HepG2 (cell line): ENCODE results near the gene VSTM2A. TPM values are rescaled to one million over a fixed set of nuclear protein-coding genes. Genes with fewer than 3 reads are reported as not detected.

ENCODE experiments used
- ATAC-seq: fragments of 200-7000 bp; cut with Tn5 transposase; 3 replicates; pipeline ENCODE4 v1.9.1; 2020; ENCODE audit warnings: mild to moderate bottlenecking, moderate library complexity
- BruUV-seq: library from RNA; stranded (reverse); fragments of 400-500 nt; replicated peaks from 2 replicates; lab custom pipeline; 2021; lab: Mats Ljungman, UMichigan
- CTCF ChIA-PET: fragments of 300-600 bp; formaldehyde crosslinking; extraction: SDS; loops from one replicate; lab custom pipeline; 2021; ENCODE audit warnings: low total read pairs, inconsistent platforms, low intra/inter-chr PET ratio; lab: Yijun Ruan, JAX
- POLR2A ChIA-PET: fragments of 350-600 bp; sonication (Branson Sonifier 250); formaldehyde crosslinking; loops from one replicate; lab custom pipeline; 2020; ENCODE audit warnings: antibody characterized with exemption, inconsistent platforms; lab: Yijun Ruan, JAX
- DNase-seq: peaks from one replicate; pipeline ENCODE4 v3.0.0-alpha.2; 2015; ENCODE audit warnings: low spot score
- FAIRE-seq: peaks from 3 replicates; lab custom pipeline; 2011; peaks lifted over from hg19 to GRCh38; lab: Jason Lieb, UNC
- H2AFZ ChIP-seq: one replicate; pipeline ENCODE4 v1.6.1; 2011; ENCODE audit warnings: low read length, inconsistent platforms
- H3K27ac ChIP-seq: fragments of 300-600 bp; 3 replicates; pipeline ENCODE4 v1.8.0; 2011; ENCODE audit warnings: mixed run types, mild to moderate bottlenecking, mixed read lengths, low read length, inconsistent platforms; ENCODE audit not compliant: insufficient read depth; ENCODE audit errors: extremely low read length
- H3K27me3 ChIP-seq, 2 experiments: fragments of 200-600 bp in 1 of 2; 2 replicates in 1 of 2; 3 replicates in 1 of 2; pipeline versions ENCODE4 v1.6.0 to v1.8.0; 2011; ENCODE audit warnings: low read length in 2 of 2, mild to moderate bottlenecking in 2 of 2, moderate library complexity in 2 of 2, inconsistent platforms in 1 of 2; ENCODE audit not compliant: insufficient read depth in 2 of 2, control insufficient read depth in 1 of 2
- H3K36me3 ChIP-seq, 2 experiments: fragments of 200-600 bp in 1 of 2; replicated peaks in 1 of 2; 2 replicates in 1 of 2; 3 replicates in 1 of 2; pipeline versions ENCODE4 v1.5.1 to v1.8.0; 2011; ENCODE audit warnings: low read length in 2 of 2, inconsistent platforms in 1 of 2; ENCODE audit not compliant: insufficient read depth in 2 of 2, control insufficient read depth in 1 of 2
- H3K4me1 ChIP-seq: 2 replicates; pipeline ENCODE4 v1.5.1; 2012; ENCODE audit warnings: low read length, inconsistent platforms; ENCODE audit not compliant: insufficient read depth
- H3K4me2 ChIP-seq: 2 replicates; pipeline ENCODE4 v1.6.0; 2011; ENCODE audit warnings: low read depth, low read length, inconsistent platforms
- H3K4me3 ChIP-seq, 3 experiments: fragments of 200-600 bp in 1 of 3; sonication (generic), shearing (Covaris generic) in 1 of 3; replicated peaks in 1 of 3; 2 replicates each; pipeline ENCODE4 v1.5.1; 2011 to 2016; ENCODE audit warnings: low read length in 3 of 3, inconsistent platforms in 2 of 3, low read depth in 2 of 3, mild to moderate bottlenecking in 2 of 3, control low read depth in 1 of 3, mixed read lengths in 1 of 3; ENCODE audit not compliant: insufficient read depth in 1 of 3
- H3K79me2 ChIP-seq: one replicate; pipeline ENCODE4 v1.6.1; 2011; ENCODE audit warnings: low read length, inconsistent platforms; ENCODE audit not compliant: insufficient read depth
- H3K9ac ChIP-seq: 2 replicates; pipeline ENCODE4 v1.6.0; 2011; ENCODE audit warnings: mild to moderate bottlenecking, low read depth, low read length, inconsistent platforms; ENCODE audit not compliant: insufficient read depth
- H3K9me3 ChIP-seq: 2 replicates; pipeline ENCODE4 v1.5.1; 2012; ENCODE audit warnings: mild to moderate bottlenecking, low read length
- H4K20me1 ChIP-seq: 2 replicates; pipeline ENCODE4 v1.6.0; 2011; ENCODE audit warnings: inconsistent platforms, mild to moderate bottlenecking, low read length, moderate library complexity; ENCODE audit not compliant: insufficient read depth
- AGO1 ChIP-seq: fragments of 200-400 bp; formaldehyde crosslinking; IDR thresholded peaks from 2 replicates; pipeline ENCODE4 v1.6.1; 2017; ENCODE audit warnings: mild to moderate bottlenecking, low read depth, low read length, moderate library complexity; ENCODE audit not compliant: poor library complexity, severe bottlenecking
- CREBL2 ChIP-seq: sonication (generic); formaldehyde crosslinking; IDR thresholded peaks from 2 replicates; pipeline ENCODE4 v1.8.1; 2023; ENCODE audit warnings: missing genetic modification reagents, mild to moderate bottlenecking, borderline replicate concordance
- GLMP ChIP-seq: sonication (generic); formaldehyde crosslinking; IDR thresholded peaks from 2 replicates; pipeline ENCODE4 v1.9.0; 2021; ENCODE audit warnings: missing genetic modification reagents, mild to moderate bottlenecking, borderline replicate concordance
- HES4 ChIP-seq: sonication (generic); formaldehyde crosslinking; IDR thresholded peaks from 2 replicates; pipeline ENCODE4 v1.9.0; 2021; ENCODE audit warnings: mild to moderate bottlenecking, missing genetic modification reagents, borderline replicate concordance
- MYPOP ChIP-seq: sonication (generic); formaldehyde crosslinking; IDR thresholded peaks from 2 replicates; pipeline ENCODE4 v1.8.1; 2023; ENCODE audit warnings: mild to moderate bottlenecking, moderate library complexity, missing genetic modification reagents
- NFIB ChIP-seq: sonication (generic); formaldehyde crosslinking; IDR thresholded peaks from 2 replicates; pipeline ENCODE4 v1.9.0; 2021; ENCODE audit warnings: missing genetic modification reagents, mild to moderate bottlenecking, borderline replicate concordance
- NFRKB ChIP-seq: fragments of 450-650 bp; IDR thresholded peaks from 2 replicates; pipeline ENCODE4 v1.6.1; 2017
- NFYB ChIP-seq: sonication (generic); formaldehyde crosslinking; IDR thresholded peaks from 2 replicates; pipeline ENCODE4 v1.4.0; 2020; ENCODE audit warnings: missing genetic modification reagents
- PCBP2 ChIP-seq: fragments of 200-400 bp; formaldehyde crosslinking; optimal IDR thresholded peaks from 2 replicates; pipeline ENCODE3; 2018; ENCODE audit warnings: low read length, low read depth; ENCODE audit not compliant: poor library complexity, severe bottlenecking
- RAD51 ChIP-seq: fragments of 450-650 bp; IDR thresholded peaks from 2 replicates; pipeline ENCODE4 v1.6.1; 2016; ENCODE audit warnings: borderline replicate concordance
- SMC3 ChIP-seq: IDR thresholded peaks from 2 replicates; pipeline ENCODE4 v1.6.1; 2011; ENCODE audit warnings: low read length, improper control_type of control experiment
- TFDP1 ChIP-seq: IDR thresholded peaks from 2 replicates; pipeline ENCODE4 v1.6.1; 2016; ENCODE audit warnings: missing compliant biosample characterization, missing genetic modification reagents, borderline replicate concordance
- ZC3H13 ChIP-seq: sonication (generic); formaldehyde crosslinking; IDR thresholded peaks from 2 replicates; pipeline ENCODE4 v1.8.1; 2023; ENCODE audit warnings: mild to moderate bottlenecking, missing genetic modification reagents, moderate library complexity
- ZFP62 ChIP-seq: sonication (generic); formaldehyde crosslinking; IDR thresholded peaks from 2 replicates; pipeline ENCODE4 v1.4.0; 2020; ENCODE audit warnings: missing genetic modification reagents
- ZFP91 ChIP-seq: sonication (generic); formaldehyde crosslinking; IDR thresholded peaks from 2 replicates; pipeline ENCODE4 v1.9.0; 2022; ENCODE audit warnings: missing genetic modification reagents, mild to moderate bottlenecking, borderline replicate concordance
- ZFX ChIP-seq: sonication (generic); formaldehyde crosslinking; IDR thresholded peaks from 2 replicates; pipeline ENCODE4 v1.4.0; 2020; ENCODE audit warnings: mild to moderate bottlenecking, low read depth, missing genetic modification reagents, moderate library complexity
- ZNF567 ChIP-seq: sonication (generic); formaldehyde crosslinking; IDR thresholded peaks from 2 replicates; pipeline ENCODE4 v1.8.1; 2023; ENCODE audit warnings: mild to moderate bottlenecking, missing genetic modification reagents, borderline replicate concordance
- WGBS: methylation state at CpG from one replicate; pipeline ENCODE4 v1.1.6; 2017; ENCODE audit warnings: low lambda C conversion rate; 5-methylcytosine and 5-hydroxymethylcytosine counted together
- in situ Hi-C: cut with HindIII; loops from 2 replicates; pipeline ENCODE4 v1.10.0; 2017; ENCODE audit warnings: low pct_unique_long_range_greater_than_20kb; ENCODE audit not compliant: extremely low pct_ligation_motif_present
- intact Hi-C: fragments of 100-400 bp; cut with micrococcal nuclease; formaldehyde crosslinking; loops from one replicate; pipeline ENCODE4 v1.10.0; 2022; ENCODE audit not compliant: unreplicated experiment
- polyA plus RNA-seq, 8 experiments: library from polyadenylated mRNA; depleted of rRNA in 3 of 8; stranded (reverse) in 7 of 8; unstranded in 1 of 8; fragments of >200 nt; fragmentation: Illumina TruSeq in 4 of 8; extraction: Trizol in 4 of 8; gene quantifications; 2 replicates each; pipeline versions ENCODE4 v1.2.1 to v1.2.3, GENCODE V29; 2011 to 2016; ENCODE audit warnings: low read depth in 4 of 8, missing spikeins in 1 of 8, mixed read lengths in 1 of 8; ENCODE audit not compliant: insufficient read depth in 1 of 8
- total RNA-seq, 5 experiments: library from RNA; depleted of rRNA; stranded (reverse); fragments of >200 nt; fragmentation: Illumina TruSeq; extraction: Trizol; gene quantifications; 2 replicates each; pipeline ENCODE4 v1.2.3, GENCODE V29; 2016; ENCODE audit warnings: low read depth in 1 of 5

The VSTM2A gene
- total and polyA plus RNA-seq, 2 of the 13 experiments (the other 11 are each of a cell fraction or from before 2014, with no cell fraction given): not detected

GRCh38 chr7:54544149-54544526 is 2.0 kb downstream of the VSTM2A start:
- H4K20me1 ChIP-seq: no peaks in the 10 kb centered on the region
- no peak overlapping the region for H3K9ac ChIP-seq
- H3K4me3 ChIP-seq: no peak overlapping the region
- intact Hi-C loops: no loop called here
- no peaks in the 10 kb centered on the region for H3K9me3 ChIP-seq
- no peaks in the 10 kb centered on the region for H3K4me1 ChIP-seq
- 1% methylated on average over 3 of the region's 3 CpGs for WGBS
- CTCF ChIA-PET: no interaction called here
- FAIRE-seq: no peak
- no peak for ATAC-seq
- no peak overlapping the region for H3K27ac ChIP-seq
- DNase-seq: no peak
- peaks cover 0 to 41% of the 10 kb centered on the region in 2 experiments; a peak in 4 of 5 replicates for H3K27me3 ChIP-seq
- H3K36me3 ChIP-seq: no peaks in the 10 kb centered on the region
- no peaks in the 10 kb centered on the region for H3K79me2 ChIP-seq
- no peak overlapping the region for H3K4me2 ChIP-seq
- no TSS peak for BruUV-seq
- H2AFZ ChIP-seq: no peak overlapping the region
- in situ Hi-C loops: no loop called here
- POLR2A ChIA-PET: no interaction called here
- TF ChIP-seq GLMP (CRISPR knock-in tag): no peak
- TF ChIP-seq AGO1: no peak
- no peak for TF ChIP-seq ZFX (CRISPR knock-in tag)
- TF ChIP-seq HES4 (CRISPR knock-in tag): no peak
- no peak for TF ChIP-seq PCBP2
- no peak for TF ChIP-seq NFYB
- TF ChIP-seq NFIB: no peak
- no peak for TF ChIP-seq NFRKB
- no peak for TF ChIP-seq SMC3
- no peak for TF ChIP-seq MYPOP (CRISPR knock-in tag)
- no peak for TF ChIP-seq ZNF567 (CRISPR knock-in tag)
- no peak for TF ChIP-seq ZFP91 (CRISPR knock-in tag)
- no peak for TF ChIP-seq ZC3H13 (CRISPR knock-in tag)
- TF ChIP-seq CREBL2 (CRISPR knock-in tag): no peak
- TF ChIP-seq ZFP62: no peak
- no peak for TF ChIP-seq TFDP1 (CRISPR knock-in tag)
- TF ChIP-seq RAD51: no peak
